HG03460 (cell line): ENCODE measurements around the gene GNAI1.
"Not testable (repeated sequence)": the region's sequence is repeated elsewhere in the genome, so short reads cannot be mapped to it uniquely, and the experiment has no call there.

Experiments
- ATAC-seq: cut with Tn5 transposase; IDR thresholded peaks from one replicate; pipeline ENCODE4 v1.9.1; 2021; ENCODE audit not compliant: unreplicated experiment

GNAI1 gene

DNA sequence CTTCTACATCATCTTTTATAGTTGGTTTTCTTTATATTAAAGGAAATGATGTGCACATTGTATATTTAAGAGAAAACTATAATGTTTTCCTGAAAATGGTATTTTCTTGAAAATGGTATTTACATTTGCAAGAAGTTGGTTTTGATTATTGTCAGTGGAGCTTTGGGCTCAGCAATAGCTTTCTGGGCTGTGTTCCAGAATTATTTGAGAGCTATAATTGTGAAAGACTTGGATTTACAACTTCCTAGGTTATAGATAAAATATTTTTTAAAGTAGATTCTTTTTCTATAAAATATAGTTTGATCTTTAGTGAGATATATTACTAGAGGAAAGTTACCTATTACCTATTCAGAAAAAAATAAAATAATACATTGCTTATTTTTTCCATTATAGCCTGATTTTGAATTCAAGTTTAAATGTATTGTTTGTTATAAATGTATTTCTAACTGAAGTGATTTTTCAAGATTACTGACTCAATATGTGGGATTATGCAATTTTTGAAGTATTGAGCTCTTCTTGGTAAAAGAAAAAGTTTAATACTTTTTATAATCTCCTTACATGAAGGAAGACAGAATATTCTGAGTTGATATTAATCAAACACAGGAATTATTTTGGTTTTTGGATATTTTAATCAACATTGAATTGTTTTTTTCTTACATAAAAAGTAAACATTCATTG lies 20.2 kb downstream of the GNAI1 start:
- no peak for ATAC-seq

DNA sequence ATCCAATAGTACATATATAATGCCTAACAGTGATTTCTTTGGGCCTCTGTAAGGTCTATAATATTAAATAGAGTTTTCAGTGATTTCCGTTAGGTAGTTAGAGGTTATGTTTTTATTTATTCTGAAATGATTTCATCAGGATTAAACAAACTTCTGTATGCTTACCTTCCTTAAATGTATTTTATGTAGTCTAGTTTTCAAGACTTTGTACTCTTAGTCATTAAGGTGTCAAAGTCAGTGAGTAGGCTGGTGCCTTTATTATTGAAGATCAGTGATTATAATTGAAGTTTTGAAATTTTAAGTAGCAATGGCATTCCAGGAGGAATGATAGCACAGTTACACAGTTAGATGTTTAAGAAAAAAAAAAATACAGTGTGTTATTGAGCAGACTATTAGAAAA lies 20.7 kb downstream of the GNAI1 start:
- no peak for ATAC-seq

DNA sequence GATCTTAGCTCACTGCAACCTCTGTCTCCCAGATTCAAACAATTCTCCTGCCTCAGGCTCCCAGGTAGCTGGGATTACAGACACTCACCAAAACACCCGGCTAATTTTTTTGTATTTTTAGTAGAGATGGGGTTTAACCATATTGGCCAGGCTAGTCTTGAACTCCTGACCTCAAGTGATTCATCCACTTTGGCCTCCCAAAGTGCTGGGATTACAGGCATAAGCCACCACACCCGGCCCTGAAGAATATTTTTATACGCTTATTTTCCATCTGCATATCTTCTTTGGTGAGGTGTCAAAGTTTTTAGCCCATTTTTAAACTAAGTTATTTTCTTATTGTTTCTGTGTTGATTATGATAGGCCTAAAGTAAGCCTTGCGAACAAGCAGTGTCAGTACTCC lies 23.1 kb downstream of the GNAI1 start:
- ATAC-seq: not testable (repeated sequence)

DNA sequence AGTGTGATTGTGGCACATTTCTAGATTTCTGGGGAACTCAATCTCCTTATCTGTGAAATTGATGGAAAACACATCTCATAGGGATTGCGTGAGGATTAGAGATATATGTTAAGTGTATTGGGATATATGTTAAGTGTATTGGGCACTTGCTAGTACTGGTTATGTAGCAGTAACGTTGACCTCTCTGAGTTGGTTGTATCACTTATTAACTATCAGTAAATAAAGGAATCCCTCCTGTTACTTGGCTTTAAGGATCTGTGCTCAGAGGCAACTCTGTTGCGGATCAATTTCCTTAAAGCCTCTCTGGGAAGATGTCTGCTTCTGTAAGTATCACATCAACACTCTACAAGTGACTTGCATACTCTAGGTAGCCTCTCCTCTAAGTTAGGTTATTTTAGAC lies 25.2 kb downstream of the GNAI1 start:
- ATAC-seq: no peak

DNA sequence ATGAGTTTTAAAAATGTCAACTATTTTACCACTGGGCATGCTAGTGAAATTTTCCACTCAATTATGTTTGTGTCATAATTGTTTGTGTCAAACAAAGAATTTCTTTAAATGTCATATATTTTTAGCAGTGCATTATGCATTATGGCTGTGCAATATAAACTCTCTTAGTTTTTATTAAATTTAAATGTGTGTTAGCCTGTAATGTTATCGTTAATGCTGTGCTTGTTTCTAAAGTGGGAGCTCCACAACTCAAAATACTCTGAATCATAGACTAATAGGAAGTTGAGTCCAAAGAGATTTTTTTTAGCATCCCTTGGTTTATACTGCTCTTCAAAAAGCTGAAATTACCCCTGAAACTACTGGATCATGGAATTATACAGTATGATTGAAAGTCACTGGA lies 26.8 kb downstream of the GNAI1 start:
- ATAC-seq: no peak

DNA sequence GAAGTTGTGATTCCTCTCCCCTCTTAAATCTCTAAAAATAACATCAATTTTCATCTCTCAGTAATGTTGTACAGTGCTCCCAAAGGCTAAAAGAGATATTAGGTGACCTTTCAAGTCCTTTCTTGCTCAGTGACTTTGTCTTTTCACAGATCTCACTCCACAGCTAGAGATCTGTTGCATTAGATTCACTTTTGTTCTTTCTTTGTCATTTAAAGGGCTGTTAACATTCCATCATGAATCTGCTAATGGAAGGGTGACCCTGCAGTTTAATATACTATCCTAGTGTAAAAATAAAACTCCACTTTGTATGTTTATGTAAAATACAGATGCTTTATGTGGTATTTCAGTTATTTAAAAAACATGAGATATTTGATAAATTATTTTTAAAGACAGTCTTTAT lies 30.5 kb downstream of the GNAI1 start:
- no peak for ATAC-seq

DNA sequence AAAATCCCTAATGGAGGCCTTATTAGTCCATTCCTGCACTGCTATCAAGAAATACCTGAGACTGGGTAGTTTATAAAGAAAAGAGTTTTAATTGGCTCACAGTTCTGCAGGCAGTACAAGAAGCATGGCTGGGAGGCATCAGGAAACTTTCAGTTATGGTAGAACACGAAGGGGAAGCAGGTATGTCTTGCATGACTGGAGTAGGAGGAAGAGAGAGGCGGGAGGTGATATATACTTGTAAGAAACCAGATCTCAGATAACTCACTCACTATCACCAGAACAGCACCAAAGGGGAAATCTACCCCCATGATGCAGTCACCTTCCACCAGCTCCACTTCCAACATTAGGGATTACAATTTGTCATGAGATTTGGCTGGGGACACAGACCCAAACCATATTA lies 35.8 kb downstream of the GNAI1 start:
- no peak for ATAC-seq

DNA sequence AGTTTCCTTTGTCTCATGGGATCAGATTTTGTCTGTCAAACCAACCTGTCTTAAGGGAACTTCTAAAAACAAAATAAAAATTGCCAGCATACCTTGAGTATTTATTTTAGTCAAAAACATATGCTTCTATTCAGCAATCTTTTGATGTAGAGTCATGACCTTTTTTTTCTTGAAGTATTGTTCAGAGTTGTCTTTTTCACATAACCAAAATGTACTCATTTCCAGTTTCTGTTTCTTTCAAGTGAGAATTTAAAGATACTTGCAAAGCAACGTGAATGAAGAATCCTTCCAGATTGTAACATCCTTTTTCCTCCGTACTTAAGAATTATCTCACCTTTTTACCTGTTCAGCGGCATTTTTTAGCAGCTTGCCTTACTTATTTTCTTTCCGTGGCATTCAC lies 37.8 kb downstream of the GNAI1 start:
- no peak for ATAC-seq

DNA sequence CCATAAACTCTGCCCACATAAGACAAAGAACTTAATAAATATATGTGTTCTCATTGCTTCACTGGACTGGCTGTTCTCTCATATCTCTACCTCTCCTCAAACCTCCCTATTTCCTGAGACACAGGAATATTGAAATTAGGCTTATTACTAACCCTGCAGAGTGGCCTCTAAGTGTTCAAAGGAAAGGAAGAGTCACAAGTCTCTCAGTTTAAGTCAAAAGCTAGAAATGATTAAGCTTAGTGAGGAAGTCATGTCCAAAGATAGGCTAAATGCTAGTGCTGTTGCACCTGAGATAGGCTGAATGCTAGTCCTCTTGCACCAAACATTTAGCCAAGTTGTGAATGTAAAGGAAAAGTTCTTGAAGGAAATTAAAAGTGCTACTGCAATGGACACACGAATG lies 41.1 kb downstream of the GNAI1 start:
- ATAC-seq: no peak

DNA sequence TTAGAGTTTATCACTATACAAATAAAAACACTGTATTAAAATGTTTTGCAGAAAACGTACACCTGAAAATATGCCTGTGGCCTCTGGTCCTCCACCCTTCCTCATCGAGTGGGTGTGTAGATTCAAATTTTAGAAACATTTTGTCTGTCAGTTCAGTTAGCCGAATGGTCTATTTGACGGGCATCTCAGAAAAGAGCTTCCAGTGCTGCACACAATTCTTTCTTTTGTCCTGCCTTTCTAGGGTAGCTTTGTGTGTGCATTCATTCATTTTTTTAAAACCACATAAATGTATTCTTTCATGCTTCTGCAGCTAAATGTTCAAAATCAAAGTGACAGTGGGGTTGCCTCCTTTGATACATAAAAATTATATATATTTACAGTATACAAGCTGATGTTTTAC lies 46.8 kb downstream of the GNAI1 start:
- no peak for ATAC-seq

DNA sequence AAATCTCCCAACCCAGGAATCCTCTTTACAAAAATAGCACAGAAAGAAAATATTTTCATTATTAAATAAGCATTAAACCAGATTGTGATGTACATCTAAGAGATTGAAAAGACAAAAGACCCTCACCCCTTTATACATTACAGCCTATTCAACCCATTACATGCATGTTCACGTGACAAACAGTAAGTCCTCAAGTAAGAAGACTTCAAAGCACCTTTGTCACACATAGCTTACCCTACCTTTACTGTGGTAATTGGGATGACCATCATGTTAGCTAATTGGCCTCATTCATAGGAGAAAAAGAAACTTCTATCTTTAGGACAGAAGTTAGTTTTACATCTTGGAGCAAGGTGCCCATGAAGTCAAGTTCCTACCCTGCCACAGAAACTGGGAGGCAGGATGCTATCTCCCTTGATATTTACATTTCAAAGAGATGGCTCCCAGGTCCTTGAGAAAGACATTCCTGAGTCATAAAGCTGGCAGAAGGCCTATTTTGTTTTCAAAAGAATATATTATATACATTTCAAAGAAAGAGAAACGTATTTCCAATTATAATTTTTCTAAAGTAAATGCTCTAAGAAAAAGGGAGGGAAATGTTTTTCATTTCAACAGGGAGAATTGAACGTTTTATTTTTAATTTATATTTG lies 48.1 kb downstream of the GNAI1 start:
- ATAC-seq: no peak

DNA sequence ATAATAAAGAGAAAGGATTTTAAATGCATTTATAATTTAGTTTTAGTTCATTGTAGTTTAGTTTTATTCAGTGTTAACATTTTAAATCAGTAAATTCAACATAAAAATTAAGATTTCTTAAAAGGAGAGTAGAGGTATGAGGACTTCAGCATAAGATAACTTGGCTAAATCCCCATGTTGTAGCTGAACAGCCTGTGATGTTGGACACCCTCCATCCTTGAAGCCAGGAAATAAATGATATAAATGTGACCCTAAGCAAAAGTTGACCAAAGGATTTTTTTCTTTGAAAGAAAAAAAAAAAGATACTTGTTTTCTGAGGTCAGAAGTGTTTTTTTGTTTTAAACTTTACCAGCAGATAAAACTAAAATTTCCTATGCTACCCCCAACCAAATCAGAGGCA lies 48.7 kb downstream of the GNAI1 start:
- no peak for ATAC-seq

DNA sequence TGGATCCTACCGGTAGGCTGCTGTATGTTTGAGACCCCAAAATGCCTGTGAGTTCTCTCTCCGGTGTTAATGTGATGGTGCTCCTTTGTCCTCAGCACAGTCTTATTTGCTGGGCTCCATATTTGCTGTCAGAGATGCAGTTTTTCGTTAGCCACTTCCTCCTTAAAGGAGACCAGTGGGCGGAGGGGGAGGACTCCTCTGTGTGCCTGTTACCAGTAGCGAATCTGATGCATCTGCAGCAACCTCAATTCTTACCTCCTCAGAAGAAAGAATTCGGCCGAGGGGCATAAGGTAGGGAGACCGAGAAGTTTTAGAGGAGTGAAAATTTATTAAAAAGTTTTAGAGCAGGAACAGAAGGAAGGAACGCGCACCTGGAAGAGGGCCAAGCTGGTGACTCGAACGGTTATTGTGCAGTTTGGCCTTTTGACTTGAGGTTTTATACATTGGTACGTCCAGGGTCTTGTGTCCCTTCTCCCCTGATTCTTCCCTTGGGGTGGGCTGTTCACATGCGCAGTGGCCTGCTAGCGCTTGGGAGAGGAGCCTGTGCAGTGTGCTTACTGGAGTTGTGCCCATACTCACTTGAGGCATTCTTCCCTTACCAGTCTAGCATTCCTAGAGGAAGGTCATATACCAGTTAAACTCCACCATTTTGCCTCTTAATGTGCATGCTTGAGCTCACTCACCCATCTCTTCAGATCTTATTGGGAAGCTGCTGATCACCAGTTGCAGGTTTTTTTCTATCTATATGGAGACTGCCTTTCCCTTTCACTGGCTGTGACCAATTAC lies 49.5 kb downstream of the GNAI1 start:
- ATAC-seq: no peak

DNA sequence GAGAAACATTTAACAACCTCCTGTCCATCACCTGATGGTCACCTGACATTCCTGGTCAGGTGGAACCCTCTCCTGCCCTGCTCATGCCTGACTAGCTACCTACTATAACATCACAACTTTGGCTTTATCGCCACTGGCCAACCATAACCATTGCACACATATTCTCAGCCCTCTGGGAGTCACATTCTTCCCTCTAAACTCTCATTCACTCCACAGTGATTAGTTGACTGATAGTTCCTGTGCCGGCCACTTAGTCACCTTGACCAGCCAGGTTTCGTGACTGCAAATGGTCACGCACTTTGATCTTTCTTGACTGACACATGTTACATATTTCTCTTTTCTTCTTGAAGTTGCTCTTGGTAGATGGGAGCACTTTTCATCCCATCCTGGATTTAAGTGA lies 50.1 kb downstream of the GNAI1 start:
- no peak for ATAC-seq

DNA sequence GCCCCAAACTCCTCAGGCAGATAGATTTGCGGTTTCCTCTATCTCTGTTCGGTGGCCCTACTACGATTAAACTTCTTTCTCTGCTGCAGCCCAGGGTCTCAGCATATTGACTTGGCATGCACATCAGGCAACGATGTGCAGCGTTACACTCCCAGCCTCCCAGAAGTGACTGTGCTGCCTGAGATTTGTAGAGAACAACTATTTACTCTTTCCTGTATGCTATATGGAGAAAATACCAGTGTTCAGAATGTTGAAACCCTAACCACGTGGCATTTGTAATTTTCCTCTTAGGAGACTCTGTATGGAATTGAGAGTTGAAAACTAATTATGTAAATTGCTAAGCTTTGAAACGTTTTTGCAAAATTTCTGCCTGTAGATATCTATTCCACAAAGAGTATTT lies 50.9 kb downstream of the GNAI1 start:
- no peak for ATAC-seq

DNA sequence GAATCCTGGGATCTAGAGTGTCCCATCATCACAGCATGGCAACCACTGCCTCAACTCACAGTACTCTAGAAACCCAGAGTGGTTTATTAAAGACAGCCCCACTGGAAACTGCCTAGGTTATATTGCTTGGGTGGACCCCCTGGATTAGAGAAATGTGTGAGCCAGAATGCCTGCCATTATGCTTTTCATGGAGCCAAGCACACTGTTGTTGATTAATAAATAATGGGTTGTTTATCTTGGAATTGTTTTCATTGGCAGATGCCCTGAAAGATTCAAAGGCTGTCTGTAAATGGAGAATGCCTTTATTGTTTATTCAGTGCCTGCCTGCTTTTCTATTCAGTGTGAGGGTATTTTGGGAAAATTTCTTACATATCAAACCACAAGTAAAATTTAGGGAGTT lies 52.1 kb downstream of the GNAI1 start:
- ATAC-seq: no peak

DNA sequence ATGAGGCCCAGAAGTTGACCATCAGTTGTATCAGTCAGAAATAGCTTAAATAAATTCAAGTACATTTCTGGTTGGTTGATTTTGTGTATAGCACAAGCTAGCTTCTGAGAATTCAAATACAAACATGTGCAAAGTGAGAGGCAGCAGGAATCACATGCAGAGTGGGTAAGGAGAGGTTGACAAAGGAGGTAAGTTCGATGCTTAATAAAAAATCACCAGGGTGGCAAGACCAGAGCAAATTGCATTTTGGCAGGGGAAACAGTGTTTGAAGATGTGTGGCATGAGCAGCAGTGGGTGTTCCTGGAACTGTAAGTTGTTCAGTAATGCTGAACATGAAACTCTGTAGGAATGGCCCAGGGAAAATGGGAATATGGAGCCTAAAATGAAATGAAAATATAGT lies 52.6 kb downstream of the GNAI1 start:
- ATAC-seq: no peak

DNA sequence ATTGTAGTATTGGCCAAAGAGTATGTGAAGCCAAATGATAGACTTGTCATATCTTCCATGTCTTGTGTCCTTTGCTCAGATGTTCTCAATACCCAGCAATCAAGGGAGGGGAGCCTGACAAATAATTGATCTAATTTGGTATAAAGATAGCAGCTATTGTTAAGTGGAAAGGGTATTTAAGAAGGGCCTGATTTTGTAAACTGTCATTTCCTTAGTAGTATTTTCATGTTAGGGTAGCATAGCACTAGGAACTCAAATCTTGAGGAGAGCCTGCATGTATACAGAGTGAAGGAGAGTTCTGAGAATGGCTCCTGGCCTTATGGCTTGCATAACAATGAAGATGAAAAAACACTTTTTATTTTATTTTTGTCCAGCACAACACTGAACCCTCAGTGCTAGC lies 53.1 kb downstream of the GNAI1 start:
- no peak for ATAC-seq

DNA sequence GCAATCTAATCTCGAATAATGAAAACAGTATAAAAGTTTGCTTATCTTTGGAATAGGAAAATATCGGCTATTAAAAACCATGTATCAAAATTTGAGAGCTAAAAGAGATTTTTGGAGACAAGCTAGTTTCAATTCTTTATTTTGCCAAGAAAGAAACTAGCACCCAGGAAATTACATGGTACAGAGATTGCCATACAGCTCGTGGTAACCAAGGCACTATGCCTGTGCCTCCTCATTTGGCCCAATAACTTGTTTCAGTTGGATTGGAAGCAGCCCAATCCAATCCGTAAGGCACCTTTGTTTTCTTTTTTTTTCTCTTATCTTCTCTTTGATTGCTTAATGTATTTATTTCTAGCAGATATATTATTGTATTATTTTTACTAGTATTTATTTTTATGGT lies 55.0 kb downstream of the GNAI1 start:
- no peak for ATAC-seq

DNA sequence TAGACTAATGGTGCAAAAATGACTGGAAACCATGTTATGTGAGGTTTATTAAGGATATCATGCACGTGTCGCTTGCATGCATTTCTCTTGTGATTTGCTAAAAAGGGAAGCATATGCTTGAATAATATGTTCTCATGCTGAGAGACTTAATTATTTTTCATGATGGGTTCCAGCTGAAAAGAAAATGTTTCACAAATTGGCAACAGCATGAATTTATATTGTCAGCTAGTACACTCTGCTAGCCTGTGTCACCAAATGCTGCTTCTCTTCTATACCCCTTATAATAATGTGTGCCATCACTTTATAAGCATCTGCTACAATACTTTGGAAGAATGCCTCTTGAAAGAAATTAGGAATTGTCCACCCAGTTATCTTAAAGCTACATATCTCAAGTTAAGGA lies 63.0 kb downstream of the GNAI1 start:
- ATAC-seq: no peak

DNA sequence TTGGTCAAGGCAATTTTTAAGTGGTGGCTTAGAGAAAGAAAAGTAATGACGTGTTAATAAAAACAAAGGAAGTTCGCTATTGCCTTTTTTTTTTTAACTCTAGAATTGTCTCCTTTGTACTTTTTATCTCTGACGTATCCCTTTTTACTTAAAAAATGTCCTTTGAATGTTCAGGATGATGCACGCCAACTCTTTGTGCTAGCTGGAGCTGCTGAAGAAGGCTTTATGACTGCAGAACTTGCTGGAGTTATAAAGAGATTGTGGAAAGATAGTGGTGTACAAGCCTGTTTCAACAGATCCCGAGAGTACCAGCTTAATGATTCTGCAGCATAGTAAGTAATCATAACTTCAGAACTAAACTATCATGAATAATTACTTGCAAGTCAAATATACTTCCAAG lies 64.4 kb downstream of the GNAI1 start:
- no peak for ATAC-seq

DNA sequence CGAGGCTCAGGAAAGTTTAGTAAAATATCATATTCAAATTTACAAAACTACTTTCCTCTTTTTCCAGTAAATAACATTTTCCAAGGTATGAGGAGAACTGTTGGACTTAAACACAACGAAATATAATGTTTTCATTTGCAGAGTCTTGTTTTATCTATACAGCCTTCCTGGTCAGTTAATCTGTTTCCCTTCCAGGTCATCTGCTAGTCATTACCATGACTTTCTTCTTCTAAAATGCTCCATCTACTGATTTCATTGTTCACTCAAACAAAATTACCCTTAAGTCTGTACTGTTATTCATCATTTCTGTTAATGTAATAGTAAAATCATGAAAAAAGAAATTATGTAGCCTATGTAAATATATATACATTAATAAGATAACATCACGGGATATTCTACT lies 69.8 kb downstream of the GNAI1 start:
- no peak for ATAC-seq
